HepG2 (cell line): ENCODE results near the gene RAB15. TPM values are rescaled to one million over a fixed set of nuclear protein-coding genes. Genes with fewer than 3 reads are reported as not detected.

Experiments
- ASH2L ChIP-seq: fragments of 300-600, 200-600 bp; sonication (generic); IDR thresholded peaks from 2 replicates; pipeline ENCODE4 v1.7.0; 2017; ENCODE audit warnings: low read depth, mild to moderate bottlenecking, moderate library complexity, mixed read lengths, low read length; ENCODE audit not compliant: insufficient read length
- ATF1 ChIP-seq: IDR thresholded peaks from 2 replicates; pipeline ENCODE4 v1.6.1; 2016; ENCODE audit warnings: mild to moderate bottlenecking, control low read depth
- HHEX ChIP-seq: IDR thresholded peaks from 2 replicates; pipeline ENCODE4 v1.6.1; 2016; ENCODE audit warnings: control low read depth
- HIC2 ChIP-seq: sonication (generic); formaldehyde crosslinking; IDR thresholded peaks from 2 replicates; pipeline ENCODE4 v1.9.0; 2022; ENCODE audit warnings: low read depth, missing genetic modification reagents
- HMG20A ChIP-seq: IDR thresholded peaks from 2 replicates; pipeline ENCODE4 v1.6.1; 2016; ENCODE audit warnings: borderline replicate concordance
- HNRNPLL ChIP-seq: fragments of 200-400 bp; formaldehyde crosslinking; IDR thresholded peaks from 2 replicates; pipeline ENCODE4 v1.6.1; 2017; ENCODE audit warnings: mild to moderate bottlenecking, low read depth, low read length; ENCODE audit not compliant: poor library complexity, severe bottlenecking
- HOMEZ ChIP-seq: IDR thresholded peaks from 2 replicates; pipeline ENCODE4 v1.6.1; 2016; ENCODE audit warnings: low read depth
- JUN ChIP-seq: sonication (generic); formaldehyde crosslinking; IDR thresholded peaks from 2 replicates; pipeline ENCODE4 v1.4.0; 2020; ENCODE audit warnings: mild to moderate bottlenecking, missing genetic modification reagents
- MED13 ChIP-seq: sonication (generic); formaldehyde crosslinking; IDR thresholded peaks from 2 replicates; pipeline ENCODE4 v1.5.0; 2020; ENCODE audit warnings: missing genetic modification reagents
- MLLT10 ChIP-seq: sonication (generic); formaldehyde crosslinking; IDR thresholded peaks from 2 replicates; pipeline ENCODE4 v1.4.0; 2020; ENCODE audit warnings: missing genetic modification reagents
- MYNN ChIP-seq: sonication (generic); formaldehyde crosslinking; IDR thresholded peaks from 2 replicates; pipeline ENCODE4 v1.4.0; 2020; ENCODE audit warnings: mild to moderate bottlenecking, low read depth, missing genetic modification reagents
- NFE2L1 ChIP-seq: sonication (generic); formaldehyde crosslinking; IDR thresholded peaks from 2 replicates; pipeline ENCODE4 v1.4.0; 2020; ENCODE audit warnings: missing genetic modification reagents, mild to moderate bottlenecking, borderline replicate concordance
- PBX2 ChIP-seq: IDR thresholded peaks from 2 replicates; pipeline ENCODE4 v1.6.1; 2016; ENCODE audit warnings: control low read depth
- TBL1XR1 ChIP-seq: fragments of 150-350 bp; IDR thresholded peaks from 2 replicates; pipeline ENCODE4 v1.6.1; 2014; ENCODE audit warnings: borderline replicate concordance, low read length; ENCODE audit not compliant: partially characterized antibody
- XRCC5 ChIP-seq: fragments of 200-400 bp; formaldehyde crosslinking; optimal IDR thresholded peaks from 2 replicates; pipeline ENCODE3; 2017; ENCODE audit warnings: mild to moderate bottlenecking, low read length
- ZFAT ChIP-seq: sonication (generic); formaldehyde crosslinking; conservative IDR thresholded peaks from 2 replicates; pipeline ENCODE4 v1.8.1; 2023; ENCODE audit warnings: missing genetic modification reagents, inconsistent platforms
- ZFY ChIP-seq: sonication (generic); formaldehyde crosslinking; IDR thresholded peaks from 2 replicates; pipeline ENCODE4 v1.4.0; 2020; ENCODE audit warnings: missing genetic modification reagents
- ZNF138 ChIP-seq: sonication (generic); formaldehyde crosslinking; IDR thresholded peaks from 2 replicates; pipeline ENCODE4 v1.5.0; 2020; ENCODE audit warnings: mild to moderate bottlenecking, low read depth, missing genetic modification reagents
- ZNF3 ChIP-seq: IDR thresholded peaks from 2 replicates; pipeline ENCODE4 v1.7.0; 2017; ENCODE audit warnings: inconsistent platforms
- ZNF326 ChIP-seq: sonication (generic); formaldehyde crosslinking; IDR thresholded peaks from 2 replicates; pipeline ENCODE4 v1.4.0; 2020; ENCODE audit warnings: missing genetic modification reagents, borderline replicate concordance
- ZNF34 ChIP-seq: sonication (generic); formaldehyde crosslinking; IDR thresholded peaks from 2 replicates; pipeline ENCODE4 v1.4.0; 2020; ENCODE audit warnings: mild to moderate bottlenecking, missing genetic modification reagents, borderline replicate concordance
- ZNF484 ChIP-seq: sonication (generic); formaldehyde crosslinking; IDR thresholded peaks from 2 replicates; pipeline ENCODE4 v1.5.1; 2020; ENCODE audit warnings: mild to moderate bottlenecking, low read depth, missing genetic modification reagents, borderline replicate concordance
- ZNF567 ChIP-seq: sonication (generic); formaldehyde crosslinking; IDR thresholded peaks from 2 replicates; pipeline ENCODE4 v1.8.1; 2023; ENCODE audit warnings: mild to moderate bottlenecking, missing genetic modification reagents, borderline replicate concordance
- ZNF580 ChIP-seq: IDR thresholded peaks from 2 replicates; pipeline ENCODE4 v1.6.1; 2016; ENCODE audit warnings: low read depth, borderline replicate concordance
- ZNF678 ChIP-seq: sonication (generic); formaldehyde crosslinking; IDR thresholded peaks from 2 replicates; pipeline ENCODE4 v1.4.0; 2020; ENCODE audit warnings: mild to moderate bottlenecking, missing genetic modification reagents
- ZNF761 ChIP-seq: sonication (generic); formaldehyde crosslinking; conservative IDR thresholded peaks from 2 replicates; pipeline ENCODE4 v1.4.0; 2020; ENCODE audit warnings: mild to moderate bottlenecking, missing genetic modification reagents
- polyA plus RNA-seq, 8 experiments: library from polyadenylated mRNA; depleted of rRNA in 3 of 8; stranded (reverse) in 7 of 8; unstranded in 1 of 8; fragments of >200 nt; fragmentation: Illumina TruSeq in 4 of 8; extraction: Trizol in 4 of 8; gene quantifications; 2 replicates each; pipeline versions ENCODE4 v1.2.1 to v1.2.3, GENCODE V29; 2011 to 2016; ENCODE audit warnings: low read depth in 4 of 8, missing spikeins in 1 of 8, mixed read lengths in 1 of 8; ENCODE audit not compliant: insufficient read depth in 1 of 8
- total RNA-seq, 5 experiments: library from RNA; depleted of rRNA; stranded (reverse); fragments of >200 nt; fragmentation: Illumina TruSeq; extraction: Trizol; gene quantifications; 2 replicates each; pipeline ENCODE4 v1.2.3, GENCODE V29; 2016; ENCODE audit warnings: low read depth in 1 of 5

The RAB15 gene
- total and polyA plus RNA-seq, 2 of the 13 experiments (the other 11 are each of a cell fraction or from before 2014, with no cell fraction given), result 7.4 to 18.5 TPM

GRCh38 chr14:64947710-64948611 is 24.2 kb downstream of the RAB15 start (continued):
- TF ChIP-seq ZNF138 (CRISPR knock-in tag) (no peak), MLLT10 (no peak), NFE2L1 (CRISPR knock-in tag) (no peak), MYNN (CRISPR knock-in tag) (no peak), HHEX (CRISPR knock-in tag) (no peak), ATF1 (CRISPR knock-in tag) (no peak), HOMEZ (CRISPR knock-in tag) (no peak), JUN (CRISPR knock-in tag) (no peak), TBL1XR1 (no peak), ZFAT (CRISPR knock-in tag) (no peak), ZNF326 (CRISPR knock-in tag) (no peak), ASH2L (no peak), ZNF761 (CRISPR knock-in tag) (0 out of 2 replicates have a peak, but pooled peaks have one; percentile 16), ZNF34 (CRISPR knock-in tag) (no peak), HMG20A (no peak), ZNF580 (no peak), MED13 (CRISPR knock-in tag) (no peak; the same call in 1 of the 2 replicates), ZNF678 (CRISPR knock-in tag) (no peak), ZFY (peak; percentile 62; the same call in 1 of the 2 replicates), HIC2 (CRISPR knock-in tag) (peak; percentile 98), ZNF567 (CRISPR knock-in tag) (no peak), ZNF3 (CRISPR knock-in tag) (no peak), PBX2 (CRISPR knock-in tag) (no peak), ZNF484 (CRISPR knock-in tag) (no peak), XRCC5 (no peak), HNRNPLL (peak; percentile 7)
